SH-SY5Y (cell line): ENCODE results near the gene FGGY.

Experiments
- GATA2 ChIP-seq: IDR thresholded peaks from 2 replicates; pipeline ENCODE4 v1.6.1; 2011; ENCODE audit warnings: mild to moderate bottlenecking, low read depth, low read length
- GATA3 ChIP-seq: IDR thresholded peaks from 2 replicates; pipeline ENCODE4 v1.6.1; 2011; ENCODE audit warnings: low read depth, mild to moderate bottlenecking, low read length, moderate library complexity

DNA sequence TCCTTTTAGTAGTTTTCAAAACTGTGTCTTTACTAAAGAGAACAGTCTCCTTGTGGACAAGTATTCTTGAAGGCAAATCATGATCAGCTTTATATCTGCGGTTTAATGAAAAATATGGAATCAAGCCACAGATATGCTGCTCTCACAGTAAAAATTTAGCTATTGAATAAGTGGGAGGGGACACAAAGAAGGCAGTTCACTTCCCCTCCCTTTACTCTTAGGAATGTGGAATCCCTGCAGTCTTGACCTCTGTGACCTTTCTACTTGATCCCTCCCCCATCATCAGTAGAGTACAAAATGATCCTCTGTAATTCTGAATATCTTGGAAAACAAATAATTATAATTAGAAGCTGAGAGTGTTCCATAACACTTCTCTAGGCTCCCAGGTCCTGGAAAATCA, 381.1 kb downstream of the FGGY start:
- TF ChIP-seq GATA3 (no peak), GATA2 (no peak)
